HG03159 (cell line): ENCODE measurements around the gene MYRIP.
"Not testable (repeated sequence)": the region's sequence is repeated elsewhere in the genome, so short reads cannot be mapped to it uniquely, and the experiment has no call there.

Source experiments
- ATAC-seq: cut with Tn5 transposase; IDR thresholded peaks from one replicate; pipeline ENCODE4 v1.9.1; 2021; ENCODE audit warnings: mild to moderate bottlenecking, moderate library complexity; ENCODE audit not compliant: unreplicated experiment

The MYRIP gene

DNA sequence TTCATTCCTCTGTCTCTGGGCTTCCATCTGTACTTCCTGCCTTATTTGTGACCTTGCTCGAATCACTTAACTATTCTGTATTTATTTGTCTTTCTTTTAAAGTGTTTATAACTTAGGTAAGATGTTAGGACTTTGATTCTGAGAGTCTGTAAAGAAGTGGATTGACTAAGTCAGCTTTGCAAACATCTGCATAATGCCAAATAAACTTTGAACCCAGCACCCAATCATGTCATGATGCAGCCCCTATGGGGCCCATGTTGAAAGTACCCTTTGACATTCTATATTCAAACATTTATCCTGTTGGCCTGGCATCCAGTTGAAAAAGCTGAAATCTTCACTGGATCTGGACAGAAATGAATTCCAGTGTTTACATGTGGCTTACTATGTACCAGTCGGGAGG is 3.8 kb upstream of the MYRIP start:
- no peak for ATAC-seq

DNA sequence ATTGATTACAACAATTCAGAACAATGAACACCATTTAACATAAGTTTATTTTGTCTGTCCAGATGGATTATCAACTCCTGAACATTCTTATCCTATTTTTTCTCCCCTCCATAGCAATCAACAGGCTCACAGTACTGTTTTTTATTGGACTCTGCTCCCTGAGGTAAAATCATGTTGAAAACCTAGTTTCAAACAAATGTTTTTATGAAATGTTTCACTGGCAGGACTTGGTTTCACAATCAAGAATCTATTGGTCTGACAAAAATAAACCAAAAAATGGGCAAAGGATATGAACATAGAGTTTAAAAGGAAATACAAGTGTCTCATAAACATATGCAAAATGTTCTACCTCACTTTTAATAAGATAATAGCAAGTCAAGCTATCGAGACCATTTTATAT is 2.6 kb upstream of the MYRIP start:
- no peak for ATAC-seq

DNA sequence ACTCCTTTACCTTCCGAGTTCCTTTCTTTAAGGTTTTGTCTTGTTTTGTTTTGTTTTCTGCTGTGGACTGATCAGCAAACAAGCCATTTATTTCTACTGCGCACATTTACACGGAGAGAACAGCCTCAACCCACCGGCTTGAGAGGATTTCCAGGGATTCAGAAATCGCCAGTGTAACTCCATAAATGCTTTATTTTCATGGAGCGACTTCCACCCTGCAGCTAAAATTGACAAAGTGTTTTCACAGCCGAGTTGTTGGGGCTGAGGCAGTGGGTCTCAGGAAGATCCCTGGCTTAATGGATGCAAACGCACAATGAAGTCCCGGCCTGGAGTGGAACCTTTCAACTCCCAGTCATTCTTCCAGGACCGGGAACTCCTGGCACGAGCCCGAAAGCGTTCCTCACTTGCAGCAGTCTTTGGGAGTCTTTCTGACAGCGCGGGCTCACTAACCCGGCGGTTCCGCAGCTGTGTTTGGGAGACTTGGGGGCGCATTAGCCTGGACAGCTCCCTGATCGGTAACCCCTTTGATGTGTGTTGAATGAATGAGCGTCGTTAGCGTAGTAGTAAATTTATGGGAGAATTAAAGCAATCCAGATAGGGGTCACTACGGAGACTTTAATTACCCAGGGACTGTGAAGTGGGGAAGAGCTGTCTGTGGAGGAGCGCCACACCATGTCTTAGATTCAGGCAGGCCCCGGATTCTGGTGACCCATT is 785 bp upstream of the MYRIP start:
- peak; percentile 10 for ATAC-seq

DNA sequence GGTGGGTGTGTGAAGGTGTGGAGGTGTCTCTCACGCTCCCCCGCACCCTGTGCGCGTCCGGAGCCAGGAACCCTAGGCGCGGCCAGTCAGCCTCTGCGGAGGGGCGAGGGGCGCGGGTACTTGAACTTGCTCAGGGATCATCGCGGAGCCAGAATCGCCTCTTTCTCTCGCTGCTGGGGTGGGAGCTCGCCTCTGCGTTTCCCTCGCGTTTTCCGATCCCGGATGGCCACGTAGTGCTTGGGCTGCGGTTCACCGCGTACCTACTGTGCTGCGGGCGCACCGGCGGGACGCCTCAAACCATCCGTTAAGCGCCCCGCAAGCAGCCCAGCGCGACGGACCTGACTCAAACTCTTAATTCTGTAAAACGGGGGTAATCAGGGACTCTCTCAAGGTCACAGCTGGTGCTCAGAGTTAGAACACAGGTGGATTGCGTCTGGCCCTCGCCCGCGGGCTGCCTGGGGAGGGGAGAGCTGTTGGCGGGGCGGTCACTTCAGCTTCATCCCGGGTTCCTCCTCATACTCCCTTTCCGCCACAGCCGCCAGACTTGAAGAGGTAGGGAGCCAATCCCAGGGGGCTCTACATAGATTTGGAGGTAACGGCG is 686 bp downstream of the MYRIP start:
- ATAC-seq = no peak

DNA sequence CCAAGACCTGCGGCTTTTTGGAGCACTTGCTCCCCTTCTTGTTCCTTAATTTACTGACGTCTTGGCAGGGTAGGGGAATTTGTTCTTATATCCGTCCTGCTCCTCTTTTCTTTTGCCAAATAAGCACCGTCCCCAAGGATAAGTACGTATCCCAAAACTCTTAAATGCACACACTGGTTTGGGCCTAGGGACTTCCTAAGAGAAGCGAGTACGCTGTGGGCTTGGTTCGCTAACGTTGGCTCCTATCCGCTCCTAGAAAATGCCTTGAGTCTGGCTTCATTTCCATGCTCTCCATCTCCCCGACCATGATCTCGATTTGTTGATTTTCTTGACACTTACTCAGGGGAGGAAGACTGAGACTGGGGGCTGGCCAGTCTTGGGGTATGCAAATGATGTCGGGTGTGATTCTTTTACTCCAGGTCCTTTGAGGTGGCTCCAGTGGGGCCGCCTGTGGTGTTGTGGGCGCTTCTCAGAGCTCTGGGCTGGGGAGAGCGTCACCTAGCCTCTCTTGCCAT is 1.3 kb downstream of the MYRIP start:
- ATAC-seq = no peak

DNA sequence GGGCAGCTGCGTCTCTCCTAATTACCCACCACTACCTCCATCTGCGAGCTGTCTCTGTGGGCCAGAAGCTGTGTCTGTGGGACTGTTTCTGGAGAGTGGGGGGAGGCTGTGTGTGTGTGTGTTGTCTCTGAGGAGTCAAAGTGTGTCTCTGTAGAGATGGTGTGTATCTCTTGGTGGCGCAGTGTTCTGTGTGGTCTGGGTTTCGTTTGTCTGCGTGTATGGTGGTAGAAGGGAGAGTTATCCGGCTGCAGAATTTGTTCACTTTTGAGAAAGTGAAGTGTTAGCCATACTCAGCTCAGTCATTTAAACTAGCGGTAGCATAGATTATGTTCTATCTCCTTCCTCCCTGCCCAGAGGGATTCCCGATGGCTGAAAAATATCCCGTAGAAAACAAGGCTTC is 2.2 kb downstream of the MYRIP start:
- no peak for ATAC-seq

DNA sequence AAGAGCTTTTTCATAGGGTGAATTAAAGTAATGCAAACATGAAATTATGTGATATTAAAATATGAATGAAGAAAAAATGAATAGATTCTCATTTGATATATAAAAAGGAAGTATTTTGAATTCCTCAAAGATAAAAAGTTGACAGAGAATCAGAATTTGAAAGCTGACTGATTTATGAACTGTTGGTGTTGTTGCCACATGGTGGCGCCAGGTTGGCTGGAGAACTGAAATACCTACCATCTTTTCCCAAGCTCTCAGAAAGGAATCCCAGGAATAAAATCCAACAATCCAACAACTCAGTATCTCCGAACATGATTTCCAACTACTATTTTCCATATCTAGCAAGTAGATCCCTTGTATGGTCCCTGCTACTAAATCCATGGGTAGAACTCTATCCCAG is 3.1 kb downstream of the MYRIP start:
- no peak for ATAC-seq

DNA sequence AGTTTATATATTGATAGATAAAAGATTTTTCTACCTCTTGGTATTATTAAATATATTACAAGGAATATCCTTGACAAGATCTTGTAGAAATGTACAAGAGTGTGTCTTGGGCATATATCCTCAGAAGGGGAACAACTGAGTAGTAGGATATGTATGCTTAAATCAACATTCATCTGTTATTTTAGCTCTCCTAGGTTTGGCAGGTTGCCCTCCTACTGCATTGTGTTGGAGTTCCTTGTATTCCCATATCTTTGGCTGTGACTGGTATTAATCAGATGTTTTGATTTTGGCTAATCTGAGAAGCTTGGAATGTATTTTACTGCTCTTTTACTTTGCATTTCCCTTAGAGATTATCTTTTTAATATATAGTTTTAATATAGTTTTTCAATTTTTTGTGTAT is 4.6 kb downstream of the MYRIP start:
- no peak for ATAC-seq

DNA sequence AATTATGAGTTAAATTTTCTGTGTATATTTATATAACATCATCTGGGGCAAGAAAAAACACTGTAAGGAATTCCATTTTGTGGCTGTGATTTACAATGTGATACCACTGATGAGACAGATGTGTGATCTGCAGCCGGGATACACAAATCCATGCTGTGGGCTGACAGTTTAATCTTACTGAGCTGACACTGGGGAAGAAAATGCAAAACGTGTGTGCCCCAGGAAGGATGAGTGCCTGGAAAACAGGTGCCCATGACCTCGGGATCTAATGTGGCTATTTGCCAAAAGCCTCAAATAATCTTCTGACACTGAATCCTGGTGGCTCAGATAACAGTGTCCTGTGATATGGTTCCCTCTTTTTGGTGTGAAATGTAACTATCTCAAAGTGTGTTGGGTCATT is 10.5 kb downstream of the MYRIP start:
- ATAC-seq = no peak

DNA sequence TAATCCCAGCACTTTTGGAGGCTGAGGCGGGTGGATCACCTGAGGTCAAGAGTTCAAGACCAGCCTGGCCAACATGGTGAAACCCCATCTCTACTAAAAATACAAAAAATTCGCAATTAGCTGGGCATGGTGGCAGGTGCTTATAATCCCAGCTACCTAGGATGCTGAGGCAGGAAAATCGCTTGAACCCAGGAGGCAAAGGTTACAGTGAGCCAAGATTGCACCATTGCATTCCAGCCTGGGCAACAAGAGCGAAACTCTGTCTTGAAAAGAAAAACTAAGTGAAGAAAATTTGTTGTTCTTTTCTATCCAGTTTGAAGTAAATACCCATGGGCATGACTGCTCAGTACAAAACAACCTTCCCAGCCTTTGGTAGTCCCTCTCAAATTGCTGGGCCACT is 24.4 kb downstream of the MYRIP start:
- not testable (repeated sequence) for ATAC-seq

DNA sequence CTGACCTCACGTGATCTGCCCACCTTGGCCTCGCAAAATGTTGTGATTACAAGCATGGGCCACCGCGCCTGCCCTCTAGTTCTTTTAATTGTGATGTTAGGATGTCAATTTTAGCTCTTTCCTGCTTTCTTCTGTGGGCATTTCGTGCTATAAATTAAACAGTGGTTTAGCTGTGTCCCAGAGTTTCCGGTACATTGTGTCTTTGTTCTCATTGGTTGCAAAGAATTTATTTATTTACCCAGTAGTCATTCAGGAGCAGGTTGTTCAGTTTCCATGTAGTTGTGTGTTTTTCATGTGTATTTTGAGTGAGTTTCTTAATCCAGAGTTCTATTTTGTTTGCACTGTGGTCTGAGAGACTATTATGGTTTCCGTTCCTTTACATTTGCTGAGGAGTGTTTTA is 30.1 kb downstream of the MYRIP start:
- ATAC-seq = no peak

DNA sequence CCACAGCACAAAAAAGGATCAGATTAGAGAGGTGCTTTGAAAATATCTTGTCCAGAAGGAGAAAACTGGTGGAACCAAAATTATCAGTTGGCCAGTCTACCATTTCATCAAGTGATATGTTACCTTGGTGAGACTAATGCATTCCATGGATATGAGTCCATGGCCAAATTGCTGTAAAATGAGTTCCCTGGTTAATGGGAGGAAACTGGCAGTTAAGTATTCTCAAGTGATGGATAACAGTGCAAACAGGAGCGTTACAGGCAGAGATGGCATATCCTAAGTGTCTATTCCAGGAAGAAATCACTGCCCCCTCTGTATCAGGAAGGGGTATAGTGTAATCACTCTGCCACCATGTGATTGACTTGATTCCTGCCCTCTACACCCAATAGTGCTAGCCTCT is 34.0 kb downstream of the MYRIP start:
- ATAC-seq = no peak

DNA sequence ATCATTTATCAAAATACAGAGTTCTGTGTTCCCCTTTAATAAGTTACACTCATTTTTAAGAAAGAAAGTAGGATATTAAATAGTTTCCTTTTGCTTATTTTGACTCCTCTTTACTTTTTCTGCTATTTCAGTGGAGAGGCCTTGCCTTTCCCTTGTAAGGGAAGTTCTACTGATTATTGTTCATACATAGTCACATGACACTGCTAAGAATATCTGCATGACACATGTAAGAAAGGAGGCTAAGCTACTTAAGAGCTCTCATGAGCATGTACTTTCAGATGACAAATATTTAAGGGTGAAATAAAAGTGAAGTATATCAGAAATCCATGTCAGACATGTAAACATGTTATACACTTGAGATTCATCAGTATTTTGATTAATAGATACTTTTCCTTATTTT is 39.0 kb downstream of the MYRIP start:
- ATAC-seq = no peak

DNA sequence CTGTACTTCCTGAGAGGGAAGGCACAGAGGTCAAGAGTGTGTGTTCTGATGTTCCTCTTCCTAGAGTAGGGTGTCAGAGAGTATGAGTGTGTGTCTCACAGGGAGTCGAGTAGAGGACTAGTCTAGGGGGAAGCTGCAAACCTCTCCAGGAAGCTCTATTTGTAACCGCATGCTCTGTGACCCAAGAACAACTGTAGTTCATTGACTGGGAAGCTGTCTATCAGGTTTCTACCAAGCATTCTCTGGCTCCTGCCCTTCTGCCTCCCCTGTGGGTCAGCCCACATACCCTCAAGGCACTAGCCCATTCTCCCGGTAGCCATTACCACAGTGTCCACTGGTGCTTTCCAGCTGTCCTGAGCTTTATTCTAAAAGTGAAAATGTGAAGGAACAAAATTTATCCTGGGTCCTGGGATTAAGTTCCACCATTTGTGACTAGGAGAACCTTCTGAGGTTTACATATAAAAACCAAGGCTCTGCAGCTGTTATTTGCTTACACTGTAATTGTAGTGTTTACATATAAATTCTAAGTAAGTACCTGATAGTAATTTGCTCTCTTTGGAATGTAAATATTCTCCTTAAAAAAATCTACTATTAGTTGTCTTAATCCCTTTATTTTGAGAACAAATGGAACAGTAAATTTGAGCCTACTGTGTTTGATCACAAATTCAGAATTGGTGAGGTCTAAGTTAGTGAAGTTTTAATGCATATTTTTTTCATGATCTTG is 40.7 kb downstream of the MYRIP start:
- ATAC-seq = no peak

DNA sequence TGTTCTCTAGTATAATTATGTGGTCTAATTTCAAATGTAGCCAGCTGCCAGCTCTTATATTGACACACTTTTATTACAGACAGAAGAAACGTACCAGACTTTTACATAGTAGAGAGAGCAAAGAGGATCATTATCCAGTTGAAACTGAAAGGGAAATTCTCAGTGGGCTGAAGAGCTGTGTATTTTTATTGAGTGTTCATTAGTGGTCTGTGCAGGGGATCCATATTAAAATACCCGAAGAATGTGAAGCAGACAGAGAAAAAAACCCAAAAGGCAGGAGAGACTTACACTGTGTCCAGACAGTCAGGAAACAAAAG is 41.3 kb downstream of the MYRIP start:
- no peak for ATAC-seq

DNA sequence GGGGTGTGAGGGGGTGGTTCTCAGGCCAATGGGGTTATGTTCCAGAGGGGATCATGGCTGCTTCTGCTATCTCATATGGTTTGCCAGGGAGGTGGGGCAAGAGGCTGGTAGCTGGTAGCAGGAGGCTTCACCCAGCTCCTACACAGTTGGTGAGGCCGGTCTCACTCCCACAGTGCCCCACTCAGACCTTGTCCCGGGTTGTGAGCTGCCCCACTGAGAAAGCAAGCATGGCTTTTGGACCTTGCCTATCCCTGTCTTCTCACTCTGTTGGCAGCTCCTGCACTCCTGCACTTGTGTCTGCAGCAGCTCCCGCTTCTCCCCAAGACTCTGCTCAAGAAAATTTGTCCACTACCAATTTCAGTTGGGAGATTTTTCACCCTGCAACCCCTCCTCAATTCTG is 46.1 kb downstream of the MYRIP start:
- no peak for ATAC-seq

DNA sequence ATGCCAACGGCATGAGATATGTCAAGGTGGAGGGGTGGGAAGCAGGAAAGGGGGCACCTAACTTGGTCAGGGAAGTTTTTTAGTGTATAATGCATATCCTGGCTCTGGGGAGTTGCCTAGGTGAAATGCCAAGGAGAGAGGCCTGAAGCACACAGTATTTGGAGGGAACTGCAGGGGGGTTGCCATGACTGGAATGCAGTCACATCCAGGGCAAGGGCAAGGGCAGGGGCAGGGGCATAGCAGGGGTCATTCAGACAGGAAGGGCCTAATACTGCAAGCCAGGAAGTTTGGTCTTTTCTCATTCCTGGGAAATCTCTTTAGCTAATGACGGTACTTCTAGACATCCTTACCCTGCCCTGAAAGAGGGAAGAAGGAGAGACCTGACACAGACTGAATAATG is 60.5 kb downstream of the MYRIP start:
- no peak for ATAC-seq

DNA sequence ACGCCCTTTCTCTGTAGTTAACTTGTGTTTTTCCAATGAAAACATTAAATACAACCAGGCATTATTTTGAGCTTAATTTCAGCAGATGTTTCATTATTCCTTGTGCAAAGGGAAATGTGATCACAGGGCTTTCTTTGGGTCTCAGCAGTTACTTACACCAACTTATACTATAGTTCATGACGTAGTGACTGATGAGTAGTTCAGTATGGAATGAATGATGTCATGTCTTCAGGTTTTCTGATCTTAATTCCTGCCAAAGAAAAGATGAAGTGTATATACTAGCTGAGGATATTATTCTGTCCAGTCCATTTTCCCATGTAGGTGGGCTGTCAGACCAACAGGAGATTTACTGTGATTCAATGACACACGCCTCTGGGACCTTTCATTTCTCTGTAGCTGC is 61.3 kb downstream of the MYRIP start:
- no peak for ATAC-seq

DNA sequence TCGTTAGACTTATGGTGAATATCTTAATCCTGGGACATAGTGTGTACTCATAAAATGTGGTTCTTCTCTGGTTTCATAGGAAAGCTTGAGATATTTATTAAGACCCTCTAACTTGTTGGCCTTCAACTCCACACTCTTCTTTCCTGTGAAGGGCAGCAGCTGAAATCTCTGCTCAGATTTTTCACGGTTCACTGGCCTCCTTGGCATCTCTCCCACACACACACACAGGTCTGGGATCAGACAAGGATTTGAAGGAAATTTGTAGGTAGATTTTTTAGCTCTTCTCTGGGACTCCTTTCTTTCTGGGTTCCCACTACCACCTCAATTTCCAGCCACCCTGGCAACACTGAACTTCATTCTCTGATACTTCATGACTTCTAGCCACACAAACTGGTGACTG is 70.2 kb downstream of the MYRIP start:
- no peak for ATAC-seq

DNA sequence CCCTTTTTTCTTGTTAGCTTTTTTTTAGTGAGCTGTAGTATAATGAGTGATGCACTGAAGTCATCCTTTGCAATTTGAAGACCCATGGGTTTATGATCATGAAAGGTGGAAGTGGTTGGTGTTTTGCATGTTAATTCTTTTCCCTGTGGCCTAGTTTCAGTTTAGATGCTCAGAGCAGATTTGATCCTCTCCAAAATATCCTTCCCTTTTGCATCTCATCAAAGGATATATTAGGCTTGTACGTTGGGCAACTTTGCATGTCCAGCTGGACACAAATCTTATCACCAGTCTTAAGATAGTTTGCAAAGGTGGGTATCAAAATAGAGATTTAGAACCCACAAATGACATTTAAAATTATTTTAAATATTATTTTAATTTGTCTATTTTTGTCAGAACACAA is 72.7 kb downstream of the MYRIP start:
- ATAC-seq = no peak

DNA sequence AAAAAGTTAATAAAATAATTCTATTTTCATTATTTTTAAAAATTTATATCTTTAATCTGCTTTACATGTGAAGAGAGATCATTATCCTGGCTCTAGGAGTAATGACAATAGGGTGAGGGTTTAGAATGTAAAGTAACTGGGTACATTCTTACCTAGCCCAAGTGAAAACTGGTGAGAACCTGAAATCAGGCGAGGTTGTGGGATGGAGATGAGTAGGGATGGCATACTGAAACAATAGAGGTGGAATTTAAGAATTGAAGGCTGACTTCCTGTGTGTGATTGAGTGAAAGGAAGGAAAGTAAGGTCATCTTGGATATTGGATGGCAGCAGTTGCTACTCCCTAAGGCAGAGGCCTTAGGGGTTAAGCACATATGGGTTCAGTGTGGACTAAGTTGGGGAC is 82.7 kb downstream of the MYRIP start:
- no peak for ATAC-seq

DNA sequence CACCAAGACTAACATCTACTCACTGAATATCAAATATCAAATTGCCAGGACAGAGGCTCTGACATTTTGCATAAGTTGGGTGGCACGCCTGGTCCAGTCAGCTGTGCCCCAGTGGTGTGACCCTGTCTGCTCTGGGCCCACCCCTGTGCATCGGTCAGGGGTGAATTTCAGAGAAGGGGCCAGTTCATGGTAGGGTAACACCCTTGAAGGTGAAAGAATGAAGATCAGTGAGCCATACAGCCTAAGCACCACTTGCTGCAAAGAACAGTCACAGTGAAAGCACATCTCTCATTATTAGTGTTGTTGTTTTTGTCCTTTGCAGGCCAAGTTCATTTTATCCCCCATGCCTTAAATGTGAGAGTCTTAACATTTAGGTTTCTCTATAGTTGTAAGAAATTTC is 86.8 kb downstream of the MYRIP start:
- no peak for ATAC-seq
